DMS 273 (cell line): ENCODE results near the gene PCSK6.

Source experiments
- DNase-seq: peaks from one replicate; lab custom pipeline; 2025; ENCODE audit not compliant: unreplicated experiment; lab: John Stamatoyannopoulos, UW

Gene PCSK6

DNA sequence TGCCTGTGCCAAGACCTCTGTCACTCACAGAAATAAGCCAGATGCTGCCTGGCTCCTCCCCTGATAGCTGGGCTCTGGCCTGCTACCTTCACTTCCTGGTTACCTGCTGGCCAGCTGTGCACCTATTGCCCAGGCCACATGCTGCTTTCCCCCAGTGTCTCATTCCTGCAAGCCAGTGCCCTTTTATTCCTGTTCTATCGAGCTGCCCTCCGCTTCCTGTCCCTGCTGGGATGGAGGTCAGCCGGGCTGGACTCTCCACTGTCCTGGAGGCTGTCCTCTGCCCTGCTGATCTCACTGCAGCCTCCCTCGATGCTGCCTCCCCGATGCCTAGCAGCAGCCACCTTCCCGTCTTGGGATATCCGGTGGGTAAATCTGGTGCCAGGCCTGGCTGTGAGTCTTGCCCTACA lies 157.4 kb downstream of the PCSK6 start:
- DNase-seq: no peak

DNA sequence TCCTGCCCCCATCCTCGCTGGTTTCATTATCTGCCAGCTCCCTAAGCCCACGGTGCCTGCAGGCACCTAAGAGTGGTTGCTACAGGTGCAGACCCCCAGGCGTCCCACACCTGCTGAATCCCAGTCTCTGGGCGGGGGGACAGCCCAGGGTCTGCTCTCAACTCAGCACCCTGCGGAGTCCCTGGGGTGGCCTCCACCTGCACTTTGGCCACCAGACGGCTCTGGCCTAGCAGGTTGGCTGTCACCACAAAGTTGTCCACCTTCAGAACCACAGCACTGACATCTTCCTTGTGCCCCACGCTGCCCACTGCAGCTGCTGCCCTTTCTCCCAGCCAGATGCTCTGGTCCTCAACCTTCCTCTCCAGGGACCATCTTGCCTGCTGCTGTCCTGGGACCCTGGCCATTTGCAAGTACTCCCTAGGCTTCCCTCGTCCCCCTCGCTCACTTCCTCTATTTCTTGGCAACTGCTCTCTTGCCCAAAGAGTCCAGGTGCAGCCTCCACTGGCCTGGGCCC lies 159.6 kb downstream of the PCSK6 start:
- no peak for DNase-seq

DNA sequence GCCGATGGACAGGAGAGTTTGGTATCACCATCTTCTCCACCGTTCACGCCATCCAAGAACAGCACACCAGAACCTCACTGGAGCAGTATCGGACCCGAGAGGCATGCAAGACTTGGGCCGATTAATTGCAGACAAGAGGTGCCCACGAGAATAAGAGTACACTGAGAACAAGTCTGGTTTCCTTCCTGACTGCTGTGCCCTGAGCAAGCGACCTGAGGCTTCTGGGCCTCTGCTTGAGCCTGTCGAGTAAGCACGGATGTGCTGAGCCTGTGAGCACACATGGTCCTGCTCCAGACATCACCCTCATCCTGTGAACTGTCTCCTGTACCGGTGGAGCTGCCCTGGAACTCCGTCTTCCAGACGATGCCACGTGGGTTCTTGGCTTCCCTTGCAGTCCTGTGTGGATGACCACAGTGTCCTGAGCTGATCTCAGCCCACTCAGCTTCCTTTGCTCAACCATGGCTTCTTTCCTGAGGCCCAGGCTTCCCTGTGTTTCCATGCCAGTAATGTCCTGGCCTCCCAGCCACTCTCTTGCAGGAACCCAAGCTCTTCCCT lies 160.1 kb downstream of the PCSK6 start:
- DNase-seq: no peak

DNA sequence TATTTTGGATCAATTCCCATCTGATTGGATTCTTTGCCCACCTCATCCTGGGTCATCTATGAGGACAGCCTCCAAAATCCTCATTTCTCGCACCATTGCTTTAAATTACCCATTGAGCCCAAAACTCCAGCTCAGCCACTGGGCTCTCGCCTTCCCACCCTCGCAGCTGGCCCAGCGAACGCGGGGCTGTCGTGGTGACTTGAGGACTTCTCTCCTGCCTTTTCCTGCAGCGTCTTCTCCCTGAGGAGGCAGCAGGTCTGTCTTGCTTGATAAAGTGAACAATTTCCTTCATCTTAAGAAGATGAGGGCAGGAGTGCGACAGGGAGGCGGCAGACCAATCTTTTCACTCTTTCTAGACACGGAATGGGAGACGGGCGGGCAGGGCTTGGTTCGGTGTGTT lies 161.5 kb downstream of the PCSK6 start:
- DNase-seq: no peak

DNA sequence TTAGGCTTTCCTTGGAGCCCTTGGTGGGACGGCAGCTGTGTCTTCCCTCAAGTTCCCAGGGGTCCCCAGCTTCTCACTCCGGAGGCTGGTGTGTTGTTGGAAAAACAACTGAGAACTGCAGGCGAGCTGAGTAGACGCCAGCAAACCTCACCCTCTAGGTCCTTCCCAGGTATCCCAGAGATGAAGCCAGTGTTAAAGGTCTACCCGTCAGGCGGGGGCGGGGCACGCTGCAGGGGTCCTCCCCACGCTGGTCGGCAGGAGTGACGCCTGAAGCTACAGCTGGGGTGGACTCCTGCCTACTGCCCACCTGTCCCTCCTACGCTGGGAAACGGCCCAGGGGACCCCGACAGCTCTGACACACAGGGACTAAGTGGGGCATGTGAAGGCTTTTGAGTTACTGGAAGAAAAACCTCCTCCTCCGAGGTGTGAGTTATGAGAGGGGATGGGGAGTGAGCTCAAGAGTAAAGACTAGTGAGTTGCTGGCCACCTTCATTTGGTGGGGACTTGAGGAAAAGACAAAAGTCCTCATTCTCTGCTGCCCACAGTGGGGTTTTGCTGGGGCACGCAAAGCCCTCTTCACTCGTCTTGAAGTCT lies 162.3 kb downstream of the PCSK6 start:
- no peak for DNase-seq

DNA sequence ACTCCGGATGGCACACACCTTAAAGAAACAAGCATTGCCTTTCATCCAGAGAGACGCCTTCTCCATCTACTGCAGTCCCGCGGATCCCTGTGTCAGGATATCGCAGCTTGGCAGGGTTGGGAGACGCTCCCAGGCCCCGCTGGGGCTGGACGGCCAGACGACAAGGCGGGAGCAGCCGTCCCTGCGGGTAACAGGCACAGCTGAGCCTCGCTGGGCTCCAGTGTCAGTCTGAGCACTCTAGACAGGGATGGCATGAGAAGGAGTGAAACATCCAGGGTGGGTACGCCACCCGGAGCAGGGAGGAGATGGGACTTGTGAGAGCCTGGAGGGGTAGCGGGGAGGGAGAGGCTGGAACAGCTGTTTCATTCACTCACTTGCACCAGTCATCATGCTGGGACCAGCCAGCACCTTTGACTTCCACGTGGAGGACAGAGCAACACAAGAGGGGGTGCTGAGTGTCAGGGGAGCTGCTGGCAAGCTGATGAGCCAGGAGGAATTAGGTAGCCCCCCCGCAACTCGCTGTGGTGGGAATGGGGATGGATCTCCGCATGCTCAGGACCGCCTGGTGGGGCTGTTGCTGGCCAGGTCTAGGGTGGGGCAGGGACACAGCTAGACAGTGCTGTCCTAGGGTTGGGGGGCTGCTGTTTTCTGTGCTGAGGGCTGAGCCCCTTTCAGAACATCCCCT lies 162.9 kb downstream of the PCSK6 start:
- no peak for DNase-seq

DNA sequence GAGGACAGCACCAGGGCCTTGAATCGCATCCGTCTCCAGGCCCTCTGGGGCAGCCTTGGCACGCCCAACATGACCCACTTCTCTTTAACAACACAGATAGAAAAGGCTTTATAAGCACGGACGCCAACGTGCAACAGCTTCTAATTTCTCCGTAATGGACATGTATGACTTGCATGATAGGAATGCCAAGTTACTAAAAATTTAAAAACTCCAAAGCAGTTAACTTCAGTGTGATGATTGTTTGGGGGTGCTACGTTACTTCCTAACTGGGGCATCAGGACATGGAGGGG lies 163.5 kb downstream of the PCSK6 start:
- no peak for DNase-seq

DNA sequence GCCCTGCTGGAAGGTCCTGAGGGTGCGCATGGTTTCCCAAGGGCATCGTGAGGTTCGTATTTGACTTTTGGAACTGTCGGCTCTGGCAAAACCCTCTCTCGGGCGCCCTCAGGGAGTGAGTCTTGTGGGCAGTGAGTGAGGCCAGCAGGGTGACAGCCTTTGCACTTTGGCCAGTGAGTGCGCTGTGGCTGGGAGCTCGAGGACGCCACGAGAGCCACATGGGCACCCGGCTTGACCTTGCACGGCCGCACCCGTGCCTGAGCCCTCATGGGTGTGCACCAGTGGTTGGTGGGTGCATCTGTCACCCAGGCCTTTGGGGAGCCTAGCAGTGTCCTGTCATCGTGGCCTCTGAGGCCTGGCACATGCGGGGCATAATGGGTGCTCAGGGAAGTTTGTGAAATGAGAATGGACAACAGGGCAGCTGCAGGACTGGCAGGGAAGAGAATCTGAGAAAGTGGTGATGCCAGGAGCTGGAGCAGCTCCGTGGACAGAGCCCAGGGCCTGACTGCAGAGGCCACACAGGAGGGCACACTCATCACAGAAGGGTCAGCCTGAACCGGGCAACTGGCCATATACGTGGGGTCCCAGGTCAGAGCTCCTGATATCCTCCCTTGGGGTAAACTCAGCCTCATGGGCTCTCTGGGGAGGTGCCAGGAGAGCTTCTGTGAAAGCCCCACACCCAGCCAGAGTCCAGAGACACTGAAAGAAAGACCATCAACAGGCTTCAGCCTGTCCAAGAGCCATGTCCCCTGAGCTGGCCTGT lies 164.1 kb downstream of the PCSK6 start:
- DNase-seq: no peak

DNA sequence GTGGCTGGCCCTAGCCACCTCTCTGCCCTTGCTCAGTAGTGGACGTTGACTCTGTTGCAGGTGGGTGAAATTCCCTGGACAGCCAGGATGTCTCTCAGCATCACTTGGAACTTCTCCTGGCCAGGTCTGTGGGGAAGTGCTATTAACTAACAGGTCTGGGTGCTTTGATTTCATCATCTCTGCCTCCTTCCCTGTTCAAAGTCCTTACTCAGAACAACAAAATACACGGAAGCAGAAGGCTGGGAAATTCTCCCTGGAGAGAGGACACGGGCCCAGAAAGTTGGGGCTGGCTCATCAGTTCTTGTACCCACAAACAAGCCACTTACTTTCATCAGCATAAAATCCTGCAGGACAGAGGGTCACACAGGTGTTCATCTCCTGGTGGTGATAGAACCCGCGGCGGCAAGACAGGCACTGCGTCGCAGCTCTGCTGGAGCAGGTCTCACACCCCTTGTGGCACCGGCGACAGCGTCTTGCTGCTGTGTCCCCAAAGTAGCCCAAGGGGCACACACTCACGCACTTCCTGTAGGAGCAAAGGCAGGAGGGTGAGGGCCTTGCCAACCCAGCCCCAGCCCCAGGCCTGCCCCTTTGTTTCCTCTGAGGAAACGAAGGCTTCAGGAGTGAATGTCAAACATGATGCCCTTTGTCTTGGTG lies 164.9 kb downstream of the PCSK6 start:
- no peak for DNase-seq

DNA sequence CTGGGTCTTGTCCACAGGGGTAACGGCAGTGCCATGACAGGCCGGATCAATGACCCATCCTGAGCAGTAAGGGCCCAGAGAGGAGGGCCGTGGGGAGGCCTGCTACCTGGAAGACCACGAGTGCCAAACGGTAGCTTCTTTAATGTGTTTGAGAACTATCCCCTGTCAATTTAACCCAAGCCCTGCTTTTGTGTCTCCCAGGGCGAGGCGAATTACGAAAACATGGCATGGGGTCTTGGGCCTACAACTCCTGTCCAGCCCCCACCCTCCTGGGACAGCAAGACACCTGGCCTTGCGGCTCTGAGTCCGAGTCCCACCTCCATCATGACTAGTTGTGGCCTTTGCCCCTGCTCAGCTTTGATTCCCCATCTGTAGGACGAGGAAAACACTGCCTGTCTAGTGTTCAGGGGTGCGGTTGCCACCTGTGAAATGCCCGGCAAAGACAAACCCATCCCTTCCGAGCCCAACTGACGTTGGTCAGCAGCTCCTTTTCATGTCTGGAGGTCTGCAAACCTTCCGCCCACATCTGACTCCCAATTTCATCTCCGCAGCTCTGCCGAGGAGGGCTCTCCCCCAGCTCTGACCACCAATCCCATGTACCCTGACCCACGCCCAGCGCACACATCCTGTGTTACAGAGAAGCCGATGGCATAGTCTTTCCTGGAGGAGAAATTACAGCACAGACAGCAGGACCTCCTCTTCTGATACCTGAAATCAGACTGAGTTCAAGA lies 165.5 kb downstream of the PCSK6 start:
- DNase-seq: no peak

DNA sequence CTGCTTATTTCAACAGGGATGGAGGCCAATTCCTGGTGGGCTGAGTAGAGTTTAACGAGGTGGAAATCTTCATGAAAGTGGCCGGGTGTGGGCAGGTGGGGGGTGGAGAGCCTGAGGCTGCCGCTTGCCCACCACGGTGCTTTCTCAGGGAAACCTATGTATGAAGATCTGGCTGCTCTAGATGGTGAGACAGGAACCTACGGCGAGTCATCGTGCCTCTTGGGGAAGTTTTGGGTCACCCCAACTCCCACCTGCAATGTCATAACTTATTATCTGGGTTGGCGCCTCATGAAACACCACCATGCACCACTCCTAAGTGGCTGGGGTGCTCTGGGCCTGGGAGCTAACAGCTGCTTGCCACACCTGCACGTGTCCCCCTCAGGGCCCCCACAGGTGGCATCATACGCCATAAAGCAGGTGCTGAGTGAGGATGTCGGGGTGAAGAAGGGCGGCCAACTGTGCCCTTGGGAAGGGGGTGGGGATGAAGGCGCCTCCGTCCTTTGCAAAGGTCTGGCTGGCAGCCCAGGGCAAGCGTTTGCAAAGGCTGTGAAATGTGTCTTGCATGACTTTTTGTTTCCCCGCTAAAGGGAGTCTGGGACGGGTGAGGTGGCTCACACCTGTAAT lies 166.5 kb downstream of the PCSK6 start:
- no peak for DNase-seq

DNA sequence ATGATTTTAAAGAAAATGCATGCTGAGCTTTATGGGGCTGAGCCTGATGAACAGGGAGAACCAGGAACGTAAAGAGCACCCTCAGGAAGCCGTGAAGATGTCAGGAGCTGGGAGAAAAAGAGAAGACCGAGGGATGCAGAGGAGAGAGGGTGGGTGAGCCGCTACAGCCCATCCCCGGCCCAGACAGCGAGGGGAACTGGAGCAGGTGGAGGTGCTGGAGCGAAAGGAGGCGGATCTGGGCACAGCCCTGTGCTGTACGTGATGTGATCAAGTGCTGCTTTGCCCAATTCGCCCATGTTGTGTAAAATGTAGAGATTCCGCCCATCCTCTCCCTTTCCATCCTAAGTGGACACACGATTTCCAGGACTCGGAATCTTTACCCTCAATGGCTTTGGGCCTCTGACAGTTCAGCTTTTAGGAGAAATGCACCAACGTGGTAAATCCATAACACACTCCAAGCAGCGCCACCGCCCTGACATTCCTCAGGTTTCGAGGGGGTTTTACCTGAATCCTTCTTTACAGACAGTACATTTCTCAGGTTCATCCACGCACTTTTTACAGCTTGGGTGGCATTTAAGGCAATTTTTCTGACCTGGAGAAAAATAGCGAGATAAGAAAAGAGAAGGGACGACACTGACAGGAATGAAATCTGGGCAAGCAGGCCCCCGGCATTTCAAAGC lies 167.4 kb downstream of the PCSK6 start:
- DNase-seq: no peak

DNA sequence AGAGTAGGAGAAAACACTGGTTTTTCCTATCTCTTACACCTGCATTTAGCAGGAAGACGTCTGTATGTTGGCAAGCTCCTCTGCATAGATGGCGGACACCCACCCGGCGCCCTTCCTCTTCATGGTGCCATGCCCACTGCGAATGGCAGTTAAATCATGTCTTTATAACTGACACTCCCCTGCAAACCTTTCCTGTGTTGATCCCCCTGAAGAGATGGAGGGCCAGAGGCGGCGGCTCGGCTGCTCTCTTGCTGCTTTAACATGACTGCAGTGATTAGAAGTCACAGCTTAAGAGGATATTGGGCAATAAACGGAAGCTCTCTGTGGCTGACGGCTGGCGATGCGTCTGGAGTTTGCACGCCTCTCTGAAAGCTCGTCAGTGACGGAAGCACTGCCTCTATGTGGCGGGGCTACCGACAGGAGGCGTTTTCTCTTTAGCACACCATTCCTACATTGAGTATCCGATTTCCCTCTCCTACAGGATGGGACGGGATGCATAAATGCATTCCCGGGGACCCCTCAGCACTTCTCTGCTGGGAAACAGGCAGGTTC lies 168.9 kb downstream of the PCSK6 start:
- DNase-seq: no peak

DNA sequence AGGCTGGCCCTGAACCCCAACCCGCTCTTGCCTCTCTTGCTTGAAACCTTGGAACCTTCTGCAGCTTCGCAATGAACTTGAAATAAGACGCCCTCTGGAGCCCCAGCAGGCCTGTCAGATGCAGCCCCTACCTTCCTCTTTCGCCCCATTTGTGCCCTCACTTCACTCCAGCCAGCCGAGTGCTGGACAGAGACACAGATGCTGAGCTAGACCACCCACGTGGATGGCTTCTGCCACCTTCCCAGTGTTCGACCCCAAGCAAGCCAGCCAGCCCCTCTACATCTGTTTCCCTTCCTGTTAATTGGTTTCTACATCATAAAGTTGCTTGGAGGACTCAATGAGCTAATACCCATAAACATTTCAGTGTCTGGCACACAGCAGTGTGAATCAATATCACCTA lies 170.7 kb downstream of the PCSK6 start:
- DNase-seq: no peak

DNA sequence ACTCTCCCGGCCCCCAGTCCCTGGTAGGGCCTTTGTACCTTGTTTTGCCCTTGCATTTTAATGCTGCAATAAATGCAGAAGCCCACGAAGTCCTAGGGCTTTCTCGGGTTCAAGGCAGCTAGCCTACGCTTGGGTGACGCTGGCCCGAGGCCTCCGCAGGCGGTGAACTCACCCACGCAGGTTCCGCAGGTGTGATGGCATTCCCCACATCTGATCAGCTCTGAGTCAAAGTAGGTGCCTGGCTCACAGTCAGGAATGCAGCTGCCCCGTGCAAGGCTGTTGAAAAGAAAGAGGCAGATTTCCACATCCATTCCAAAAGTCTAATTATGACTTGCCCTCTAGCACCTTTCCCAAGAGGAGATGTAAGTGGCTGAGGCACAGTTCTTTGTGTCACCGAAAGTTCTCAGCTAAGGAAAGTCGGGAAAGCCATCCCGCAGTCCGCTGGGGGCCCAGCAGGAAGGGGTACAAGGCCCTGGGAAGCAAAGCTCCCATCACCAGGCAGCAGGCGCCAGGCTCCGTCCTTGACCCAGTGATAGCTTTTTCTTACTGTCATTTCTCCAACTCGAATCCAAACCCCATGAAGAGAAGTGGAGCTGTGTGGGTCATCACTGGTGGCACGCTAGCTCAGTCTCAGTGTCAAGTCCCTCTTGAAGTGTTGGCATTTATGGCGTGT lies 171.2 kb downstream of the PCSK6 start:
- no peak for DNase-seq

DNA sequence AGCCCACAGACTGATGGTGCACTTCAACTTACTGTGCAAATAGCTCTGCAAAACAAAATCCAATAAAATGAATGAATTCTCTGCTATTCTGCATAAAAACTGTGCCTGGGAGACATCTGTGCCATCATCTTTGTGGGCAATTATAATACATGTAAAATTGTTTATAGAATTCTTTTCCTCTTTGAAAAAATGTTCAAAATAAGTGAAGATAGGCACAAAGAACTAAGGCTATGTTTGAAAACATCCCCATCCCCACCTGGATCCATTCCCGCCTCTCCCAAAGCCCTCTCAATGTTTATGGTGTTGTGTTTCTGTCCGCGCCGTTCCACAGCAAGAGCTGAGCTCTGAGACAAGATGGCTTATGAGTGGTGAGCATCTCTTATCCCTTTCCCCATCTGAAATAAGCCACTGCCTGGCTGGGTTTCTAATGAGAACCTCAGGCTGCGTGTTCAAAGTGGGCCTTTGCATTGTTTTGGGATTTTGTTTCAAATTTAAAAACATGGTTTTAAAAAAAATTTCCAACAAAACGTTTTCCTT lies 172.1 kb downstream of the PCSK6 start:
- no peak for DNase-seq

DNA sequence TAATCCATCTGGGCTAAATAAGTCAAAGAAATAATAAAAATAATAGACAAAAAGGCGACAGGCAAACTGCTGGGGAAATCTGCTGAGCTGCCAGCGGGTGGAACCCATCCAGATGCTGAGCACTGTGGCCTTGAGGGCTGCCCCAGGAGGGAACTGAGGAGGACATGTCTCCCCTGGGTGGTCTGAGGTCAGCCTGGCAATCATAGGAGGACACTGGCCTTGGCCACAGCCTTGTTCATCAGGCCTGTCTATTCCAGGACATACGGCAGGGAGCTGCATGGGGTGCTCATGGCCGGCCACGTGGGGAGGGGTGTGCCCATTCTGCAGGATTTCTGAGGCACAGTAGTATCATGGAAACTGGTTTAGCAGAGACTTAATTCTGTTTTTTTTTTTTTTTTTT lies 173.0 kb downstream of the PCSK6 start:
- no peak for DNase-seq

DNA sequence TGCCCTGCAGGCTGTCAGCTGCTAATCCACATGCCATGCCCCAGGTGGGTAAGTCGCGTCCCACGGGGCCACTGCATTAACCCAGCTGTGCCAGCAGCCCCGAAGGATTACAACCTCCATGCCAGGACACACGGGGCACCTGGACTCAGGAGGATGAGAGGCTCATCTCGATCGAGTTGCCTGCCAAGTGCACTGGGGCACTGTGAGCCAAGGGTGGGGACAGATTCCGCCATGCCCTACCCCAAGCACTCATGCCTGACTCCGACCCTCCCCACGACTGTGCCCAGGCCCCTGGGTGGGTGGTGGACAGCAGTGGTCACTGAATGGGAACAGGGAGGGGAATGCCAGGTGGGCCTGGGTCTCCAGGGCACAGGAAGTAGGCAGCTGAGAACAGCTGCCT lies 173.8 kb downstream of the PCSK6 start:
- DNase-seq: no peak
